Hepatocyte (in vitro differentiated cells): ENCODE data around the gene LEO1.

Source experiments
- CTCF ChIP-seq: fragments of 200-600 bp; sonication (generic); IDR thresholded peaks from 2 replicates; pipeline ENCODE4 v1.5.1; 2016; ENCODE audit warnings: antibody characterized with exemption, mild to moderate bottlenecking; ENCODE audit not compliant: poor library complexity
- EZH2 ChIP-seq: fragments of 200-600 bp; sonication (generic); IDR thresholded peaks from 2 replicates; pipeline ENCODE4 v1.6.1; 2016; ENCODE audit warnings: antibody characterized with exemption, mild to moderate bottlenecking, borderline replicate concordance
- EZH2phosphoT487 ChIP-seq: fragments of 200-600 bp; sonication (generic); IDR thresholded peaks from one replicate; pipeline ENCODE4 v1.6.1; 2018; ENCODE audit warnings: antibody characterized with exemption, mild to moderate bottlenecking, low read depth, moderate library complexity; ENCODE audit not compliant: unreplicated experiment, severe bottlenecking

DNA sequence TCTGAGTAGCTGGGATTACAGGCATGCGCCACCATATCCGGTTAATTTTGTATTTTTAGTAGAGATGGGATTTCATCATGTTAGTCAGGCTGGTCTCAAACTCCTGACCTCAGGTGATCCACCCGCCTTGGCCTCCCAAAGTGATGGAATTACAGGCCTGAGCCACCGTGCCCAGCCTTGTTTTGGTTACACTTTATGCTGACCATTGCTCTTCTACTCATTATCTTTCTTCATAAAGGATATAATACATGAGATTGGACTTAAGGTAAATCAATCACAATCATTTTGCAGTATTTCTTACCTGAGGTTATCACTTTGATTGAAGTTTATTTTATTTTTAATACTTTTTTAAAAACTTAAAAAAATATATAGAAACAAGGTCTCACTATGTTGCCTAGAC lies 2.2 kb upstream of the LEO1 start:
- TF ChIP-seq EZH2: no peak
- TF ChIP-seq CTCF: no peak
- TF ChIP-seq EZH2phosphoT487: no peak
